Measurements from ENCODE around the gene VHLL. TPM values are rescaled to one million over a fixed set of nuclear protein-coding genes. Genes with fewer than 3 reads are reported as not detected.
A peak's percentile ranks its signal among the peaks of the same experiment; 100 is the strongest.

Gene VHLL
- total and polyA plus RNA-seq, 10 of the 15 experiments (the other 5 are each of a cell fraction or from before 2014, with no cell fraction given), result 0.23 TPM; not detected in 9

DNA sequence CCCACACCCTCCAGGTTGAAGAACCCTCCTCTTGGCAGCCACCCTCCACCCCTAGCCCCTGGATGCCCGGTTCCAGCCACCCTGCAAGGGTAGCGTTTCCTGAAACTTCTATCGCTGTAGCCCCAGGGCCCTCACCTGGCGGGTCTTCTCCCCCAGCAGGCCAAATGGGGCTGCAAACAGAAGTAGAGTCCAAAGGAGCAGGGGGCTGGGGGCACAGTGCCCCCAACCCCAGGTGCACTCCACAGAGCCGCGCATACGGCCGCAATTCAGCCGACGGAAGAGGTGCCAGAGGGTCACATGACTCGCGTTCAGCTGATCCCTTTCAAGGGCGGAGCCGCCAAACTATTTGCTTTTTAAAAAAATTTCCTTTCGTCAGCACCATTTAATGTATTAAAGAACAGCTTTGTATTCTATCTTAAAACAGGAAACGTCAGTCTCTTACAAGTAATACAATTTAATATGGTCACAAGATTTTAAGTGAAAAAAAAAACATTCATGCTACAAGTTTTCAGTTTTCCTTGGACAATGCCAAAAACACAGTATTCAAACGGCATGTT, 3.6 kb downstream of the VHLL start, which contains the start of gene GLMP (continued):
- TF ChIP-seq CUX1 (IDR thresholded peaks at IDR 0.05; ENCODE audit: insufficient replicate concordance, low read depth, low read length) (no peak), USF1 (IDR thresholded peaks at IDR 0.05; ENCODE audit: borderline replicate concordance, extremely low read length, insufficient read depth, low read depth, low read length) (peak; percentile 88), USF2 (IDR thresholded peaks at IDR 0.05; ENCODE audit: borderline replicate concordance, low read depth, low read length) (peak; percentile 93), YBX1 (IDR thresholded peaks at IDR 0.05) (no peak), SPI1 (IDR thresholded peaks at IDR 0.05; ENCODE audit: borderline replicate concordance, insufficient read depth, low read depth, low read length) (no peak), TBL1XR1 (IDR thresholded peaks at IDR 0.05; ENCODE audit: low read depth, low read length) (no peak), PAX5 (IDR thresholded peaks at IDR 0.05; ENCODE audit: borderline replicate concordance, low read depth, low read length) (no peak), SREBF1 (IDR thresholded peaks at IDR 0.05; ENCODE audit: low read length) (no peak), CBX5 (IDR thresholded peaks at IDR 0.05; ENCODE audit: low read depth) (no peak), MYB (IDR thresholded peaks at IDR 0.05; ENCODE audit: borderline replicate concordance, low read depth, low read length) (no peak), RFX5 (IDR thresholded peaks at IDR 0.05; ENCODE audit: low read depth, low read length) (no peak), MLLT1 (IDR thresholded peaks at IDR 0.05) (0 out of 2 replicates have a peak, but pooled peaks have one; percentile 17), SMC3 (IDR thresholded peaks at IDR 0.05; ENCODE audit: borderline replicate concordance, low read length) (no peak), TARDBP (IDR thresholded peaks at IDR 0.05; ENCODE audit: borderline replicate concordance) (no peak), KAT2A (conservative IDR thresholded peaks at IDR 0.05; ENCODE audit: control insufficient read depth, low read depth, low read length) (no peak), NR2C1 (IDR thresholded peaks at IDR 0.05) (no peak)
- TF ChIP-seq, protein P1, sequence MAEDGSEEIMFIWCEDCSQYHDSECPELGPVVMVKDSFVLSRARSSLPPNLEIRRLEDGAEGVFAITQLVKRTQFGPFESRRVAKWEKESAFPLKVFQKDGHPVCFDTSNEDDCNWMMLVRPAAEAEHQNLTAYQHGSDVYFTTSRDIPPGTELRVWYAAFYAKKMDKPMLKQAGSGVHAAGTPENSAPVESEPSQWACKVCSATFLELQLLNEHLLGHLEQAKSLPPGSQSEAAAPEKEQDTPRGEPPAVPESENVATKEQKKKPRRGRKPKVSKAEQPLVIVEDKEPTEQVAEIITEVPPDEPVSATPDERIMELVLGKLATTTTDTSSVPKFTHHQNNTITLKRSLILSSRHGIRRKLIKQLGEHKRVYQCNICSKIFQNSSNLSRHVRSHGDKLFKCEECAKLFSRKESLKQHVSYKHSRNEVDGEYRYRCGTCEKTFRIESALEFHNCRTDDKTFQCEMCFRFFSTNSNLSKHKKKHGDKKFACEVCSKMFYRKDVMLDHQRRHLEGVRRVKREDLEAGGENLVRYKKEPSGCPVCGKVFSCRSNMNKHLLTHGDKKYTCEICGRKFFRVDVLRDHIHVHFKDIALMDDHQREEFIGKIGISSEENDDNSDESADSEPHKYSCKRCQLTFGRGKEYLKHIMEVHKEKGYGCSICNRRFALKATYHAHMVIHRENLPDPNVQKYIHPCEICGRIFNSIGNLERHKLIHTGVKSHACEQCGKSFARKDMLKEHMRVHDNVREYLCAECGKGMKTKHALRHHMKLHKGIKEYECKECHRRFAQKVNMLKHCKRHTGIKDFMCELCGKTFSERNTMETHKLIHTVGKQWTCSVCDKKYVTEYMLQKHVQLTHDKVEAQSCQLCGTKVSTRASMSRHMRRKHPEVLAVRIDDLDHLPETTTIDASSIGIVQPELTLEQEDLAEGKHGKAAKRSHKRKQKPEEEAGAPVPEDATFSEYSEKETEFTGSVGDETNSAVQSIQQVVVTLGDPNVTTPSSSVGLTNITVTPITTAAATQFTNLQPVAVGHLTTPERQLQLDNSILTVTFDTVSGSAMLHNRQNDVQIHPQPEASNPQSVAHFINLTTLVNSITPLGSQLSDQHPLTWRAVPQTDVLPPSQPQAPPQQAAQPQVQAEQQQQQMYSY (CRISPR knock-in tag; IDR thresholded peaks at IDR 0.05), result no peak

Data from GM12878 (cell line).